ENCODE data around the gene PRR14. TPM values are rescaled to one million over a fixed set of nuclear protein-coding genes. Genes with fewer than 3 reads are reported as not detected.

PRR14 gene
- total and polyA plus RNA-seq, 10 of the 15 experiments (the other 5 are each of a cell fraction or from before 2014, with no cell fraction given), result 2.5 to 66.8 (median 19.2) TPM

DNA sequence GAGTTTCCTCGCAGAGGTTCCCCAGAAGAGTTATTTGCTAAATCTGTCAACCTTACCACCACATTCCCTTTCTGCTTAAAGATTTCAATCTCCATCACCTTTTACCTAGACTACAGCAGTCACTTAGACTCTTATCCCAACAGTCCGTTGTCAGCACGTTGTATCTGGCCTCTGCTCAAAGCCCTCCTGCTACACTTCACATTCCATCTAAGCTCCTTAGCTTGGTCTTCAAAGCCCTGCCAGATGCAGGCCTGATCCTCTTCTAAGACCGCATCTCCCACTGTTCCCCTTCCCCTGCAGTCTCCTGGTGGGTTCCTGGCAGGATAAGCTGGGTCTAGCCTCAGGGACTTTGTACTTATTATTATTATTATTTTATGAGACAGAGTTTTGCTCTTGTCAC, 37.9 kb downstream of the PRR14 start:
- no peak overlapping the region for H3K9ac ChIP-seq (ENCODE audit: control insufficient read depth, insufficient read depth, low read length)
- no peaks in the 10 kb centered on the region for H3K79me2 ChIP-seq (ENCODE audit: control insufficient read depth, insufficient read depth, low read length)
- ChIA-PET SMC1A (ENCODE audit: uncharacterized antibody, unreplicated experiment) (interaction anchor here (1.1 kb wide), 1 partner anchor 9 kb away, joined by 3 read pairs; no protein-coding TSS in a partner anchor), RAD21 (ENCODE audit: unreplicated experiment) (interaction anchor here (1.3 kb wide), 1 partner anchor 9 kb away, joined by 3 read pairs; no protein-coding TSS in a partner anchor), CTCF (no interaction called here), POLR2A (interaction anchor here (0.9 kb wide), 1 partner anchor 46 kb away, joined by 4 read pairs; no protein-coding TSS in a partner anchor)
- no peaks in the 10 kb centered on the region for H3K4me1 ChIP-seq (ENCODE audit: control insufficient read depth, insufficient read depth, low read length)
- TF ChIP-seq, protein P1, sequence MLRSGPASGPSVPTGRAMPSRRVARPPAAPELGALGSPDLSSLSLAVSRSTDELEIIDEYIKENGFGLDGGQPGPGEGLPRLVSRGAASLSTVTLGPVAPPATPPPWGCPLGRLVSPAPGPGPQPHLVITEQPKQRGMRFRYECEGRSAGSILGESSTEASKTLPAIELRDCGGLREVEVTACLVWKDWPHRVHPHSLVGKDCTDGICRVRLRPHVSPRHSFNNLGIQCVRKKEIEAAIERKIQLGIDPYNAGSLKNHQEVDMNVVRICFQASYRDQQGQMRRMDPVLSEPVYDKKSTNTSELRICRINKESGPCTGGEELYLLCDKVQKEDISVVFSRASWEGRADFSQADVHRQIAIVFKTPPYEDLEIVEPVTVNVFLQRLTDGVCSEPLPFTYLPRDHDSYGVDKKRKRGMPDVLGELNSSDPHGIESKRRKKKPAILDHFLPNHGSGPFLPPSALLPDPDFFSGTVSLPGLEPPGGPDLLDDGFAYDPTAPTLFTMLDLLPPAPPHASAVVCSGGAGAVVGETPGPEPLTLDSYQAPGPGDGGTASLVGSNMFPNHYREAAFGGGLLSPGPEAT (IDR thresholded peaks at IDR 0.05; ENCODE audit: low read depth), result no peak
- TF ChIP-seq CREB1 (IDR thresholded peaks at IDR 0.05; ENCODE audit: low read depth) (no peak), YY1 (IDR thresholded peaks at IDR 0.05; ENCODE audit: low read depth, low read length) (no peak), HDAC2 (IDR thresholded peaks at IDR 0.05) (no peak), GATAD2B (conservative IDR thresholded peaks at IDR 0.05; ENCODE audit: low read depth) (no peak), TARDBP (IDR thresholded peaks at IDR 0.05; ENCODE audit: borderline replicate concordance) (no peak), SUPT20H (IDR thresholded peaks at IDR 0.05; ENCODE audit: borderline replicate concordance, control insufficient read depth, low read depth, low read length) (no peak), POLR2AphosphoS2 (IDR thresholded peaks at IDR 0.05; ENCODE audit: low read depth, low read length) (no peak), SIX5 (IDR thresholded peaks at IDR 0.05; ENCODE audit: low read depth, low read length, severe bottlenecking) (no peak), PBX3 (IDR thresholded peaks at IDR 0.05; ENCODE audit: insufficient replicate concordance, low read depth, low read length) (no peak), DPF2 (IDR thresholded peaks at IDR 0.05) (no peak), RCOR1 (conservative IDR thresholded peaks at IDR 0.05; ENCODE audit: low read depth, low read length) (no peak)
- H3K27me3 ChIP-seq (replicated peaks in 1 of 2; ENCODE audit: control insufficient read depth in 2 of 2, insufficient read depth in 2 of 2, low read length in 1 of 2), result no peaks in the 10 kb centered on the region
- FAIRE-seq, result no peak
- ATAC-seq, result no peak
- H3K36me3 ChIP-seq (ENCODE audit: control insufficient read depth in 2 of 2, insufficient read depth in 2 of 2, low read length in 1 of 2), result no peaks in the 10 kb centered on the region
- H2AFZ ChIP-seq (ENCODE audit: control insufficient read depth, low read depth, low read length), result no peak overlapping the region
- in situ Hi-C loops (cut with MboI), result no loop called here
- H3K4me2 ChIP-seq (ENCODE audit: control insufficient read depth, insufficient read depth), result no peak overlapping the region
- H3K9me3 ChIP-seq (replicated peaks; ENCODE audit: control insufficient read depth, insufficient read depth, low read length), result no peaks in the 10 kb centered on the region
- intact Hi-C loops (cut with micrococcal nuclease; ENCODE audit: unreplicated experiment), result no loop called here
- no TSS peak for BruUV-seq (replicated peaks)
- no peak for DNase-seq (ENCODE audit: low read depth, low spot score)
- H3K27ac ChIP-seq (ENCODE audit: control insufficient read depth, insufficient read depth), result no peak overlapping the region
- 46% methylated on average over 4 of the region's 4 CpGs for WGBS (ENCODE audit: insufficient coverage, insufficient replicate concordance, low lambda C conversion rate, missing lambda C conversion rate)
- H4K20me1 ChIP-seq (ENCODE audit: control insufficient read depth, insufficient read depth), result no peaks in the 10 kb centered on the region
- H3K4me3 ChIP-seq, result no peak overlapping the region
